Aorta (tissue), 5 donors: ENCODE results near the gene FGF11. TPM values are rescaled to one million over a fixed set of nuclear protein-coding genes. Genes with fewer than 3 reads are reported as not detected.

Experiments
- ATAC-seq: fragments of 200-7000 bp; cut with Tn5 transposase; one replicate; pipeline ENCODE4 v1.9.1; 2022; ENCODE audit warnings: moderate library complexity; ENCODE audit not compliant: low FRiP score
- DNase-seq, 2 donors: peaks; one replicate each; pipeline ENCODE4 v3.0.0-alpha.2; 2020
- H3K27ac ChIP-seq, 2 donors: one replicate each; pipeline ENCODE4 v1.5.1; 2013; ENCODE audit warnings: low read length in 2 of 2, mild to moderate bottlenecking in 2 of 2, moderate library complexity in 2 of 2, control low read depth in 1 of 2, inconsistent platforms in 1 of 2, low read depth in 1 of 2
- H3K27me3 ChIP-seq, 2 donors: one replicate each; pipeline ENCODE4 v1.6.1; 2013; ENCODE audit warnings: control low read depth in 1 of 2, low read length in 1 of 2, mild to moderate bottlenecking in 1 of 2, moderate library complexity in 1 of 2; ENCODE audit not compliant: insufficient read depth in 2 of 2, control insufficient read depth in 1 of 2
- H3K36me3 ChIP-seq, 2 donors: one replicate each; pipeline ENCODE4 v1.6.1; 2013; ENCODE audit warnings: control low read depth in 1 of 2, low read length in 1 of 2, mild to moderate bottlenecking in 1 of 2; ENCODE audit not compliant: insufficient read depth in 2 of 2, control insufficient read depth in 1 of 2
- H3K4me1 ChIP-seq, 2 donors: one replicate each; pipeline ENCODE4 v1.6.1; 2013; ENCODE audit warnings: low read length in 2 of 2, control low read depth in 1 of 2, mild to moderate bottlenecking in 1 of 2, moderate library complexity in 1 of 2; ENCODE audit not compliant: insufficient read depth in 2 of 2, control insufficient read depth in 1 of 2
- H3K4me3 ChIP-seq, 2 donors: one replicate each; pipeline ENCODE4 v1.5.1; 2013; ENCODE audit warnings: low read length in 2 of 2, control low read depth in 1 of 2, mild to moderate bottlenecking in 1 of 2
- H3K9me3 ChIP-seq: one replicate; pipeline ENCODE4 v1.6.1; 2013; ENCODE audit warnings: mild to moderate bottlenecking, low read length; ENCODE audit not compliant: control insufficient read depth
- WGBS, 2 donors: extraction: QIAGEN DNeasy Blood & Tissue Kit; methylation state at CpG; one replicate each; pipeline ENCODE4 v1.1.7; 2013; 5-methylcytosine and 5-hydroxymethylcytosine counted together
- intact Hi-C, 2 donors: fragments of 100-400 bp; cut with DNase I; formaldehyde crosslinking; loops; one replicate each; pipeline versions ENCODE4 v1.14.2 to v1.15.0; 2022
- polyA plus RNA-seq, 2 donors: library from polyadenylated mRNA; stranded (reverse); fragments of 200-250 nt; gene quantifications; one replicate each; pipeline ENCODE4 v1.2.3, GENCODE V29; 2013
- total RNA-seq, 2 donors: library from RNA; stranded (reverse); fragmentation: NEBNext Ultra II Directional; extraction: Animal tissue kit (Norgen Biotek cat#: 25700); gene quantifications; one replicate each; pipeline ENCODE4 v1.2.1, GENCODE V29; 2021
- donor health status: healthy with polysubstance abuse.
- donor health status: Bipolar disorder and iron deficiency.
- donor health status: DM: no; HTN: no; CAD: no.
- donor health status: DM: no; HTN: no; CAD: no.
- donor health status: DM: yes; HTN: yes; CAD: no.

The FGF11 gene
- total and polyA plus RNA-seq, 4 donors: 0.54 to 8.0 (median 1.2) TPM; not detected in 1

DNA sequence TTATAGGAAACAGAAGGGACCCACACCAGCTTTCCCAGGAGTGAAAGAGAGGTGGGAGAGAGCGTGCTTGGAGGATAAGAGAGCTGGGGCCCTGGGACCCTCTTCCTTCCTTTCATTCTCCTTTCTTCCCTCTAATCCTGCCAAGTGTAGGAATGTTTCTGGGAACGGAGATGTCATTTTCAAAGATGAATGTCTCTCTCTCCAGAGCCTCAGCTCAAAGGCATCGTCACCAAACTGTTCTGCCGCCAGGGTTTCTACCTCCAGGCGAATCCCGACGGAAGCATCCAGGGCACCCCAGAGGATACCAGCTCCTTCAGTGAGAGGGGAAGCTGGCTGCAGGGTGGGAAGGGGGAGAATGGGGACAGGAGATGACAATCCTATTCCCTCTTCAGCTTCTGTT, 2.0 kb downstream of the FGF11 start:
- DNase-seq: no peak
- Histone ChIP-seq H3K4me1 (no peaks in the 10 kb centered on the region), H3K27me3 (no peaks in the 10 kb centered on the region), H3K9me3 (no peaks in the 10 kb centered on the region), H3K27ac (no peak overlapping the region), H3K36me3 (no peaks in the 10 kb centered on the region), H3K4me3 (no peak overlapping the region)
- 61 to 71% methylated on average over 7 of the region's 7 CpGs for WGBS, 2 donors
- no peak for ATAC-seq
- intact Hi-C loops: no loop called here

DNA sequence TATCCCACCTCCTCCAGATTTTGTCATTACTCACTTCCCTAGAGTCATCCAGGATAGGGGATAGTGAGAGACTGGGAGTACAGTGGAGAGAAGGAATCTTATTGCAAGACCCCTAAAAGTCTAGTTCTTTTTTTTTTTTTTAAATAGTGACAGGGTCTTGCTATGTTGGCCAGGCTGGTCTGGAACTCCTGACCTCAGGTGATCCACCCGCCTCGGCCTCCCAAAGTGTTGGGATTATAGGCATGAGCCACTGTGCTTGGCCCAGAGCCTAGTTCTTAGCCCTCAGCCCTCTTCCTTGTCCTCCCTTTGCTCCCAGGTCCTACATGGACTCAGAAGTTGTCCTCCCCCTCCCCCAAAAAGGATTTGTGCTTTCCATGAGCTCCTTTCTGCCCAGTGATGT, 2.8 kb downstream of the FGF11 start:
- ATAC-seq: no peak
- no peaks in the 10 kb centered on the region for H3K4me1 ChIP-seq
- 95 to 97% methylated on average over 2 of the region's 2 CpGs for WGBS, 2 donors
- no peaks in the 10 kb centered on the region for H3K36me3 ChIP-seq
- no peak overlapping the region for H3K4me3 ChIP-seq
- no peak for DNase-seq
- no peak overlapping the region for H3K27ac ChIP-seq
- no peaks in the 10 kb centered on the region for H3K9me3 ChIP-seq
- no peaks in the 10 kb centered on the region for H3K27me3 ChIP-seq
- intact Hi-C loops: no loop called here

DNA sequence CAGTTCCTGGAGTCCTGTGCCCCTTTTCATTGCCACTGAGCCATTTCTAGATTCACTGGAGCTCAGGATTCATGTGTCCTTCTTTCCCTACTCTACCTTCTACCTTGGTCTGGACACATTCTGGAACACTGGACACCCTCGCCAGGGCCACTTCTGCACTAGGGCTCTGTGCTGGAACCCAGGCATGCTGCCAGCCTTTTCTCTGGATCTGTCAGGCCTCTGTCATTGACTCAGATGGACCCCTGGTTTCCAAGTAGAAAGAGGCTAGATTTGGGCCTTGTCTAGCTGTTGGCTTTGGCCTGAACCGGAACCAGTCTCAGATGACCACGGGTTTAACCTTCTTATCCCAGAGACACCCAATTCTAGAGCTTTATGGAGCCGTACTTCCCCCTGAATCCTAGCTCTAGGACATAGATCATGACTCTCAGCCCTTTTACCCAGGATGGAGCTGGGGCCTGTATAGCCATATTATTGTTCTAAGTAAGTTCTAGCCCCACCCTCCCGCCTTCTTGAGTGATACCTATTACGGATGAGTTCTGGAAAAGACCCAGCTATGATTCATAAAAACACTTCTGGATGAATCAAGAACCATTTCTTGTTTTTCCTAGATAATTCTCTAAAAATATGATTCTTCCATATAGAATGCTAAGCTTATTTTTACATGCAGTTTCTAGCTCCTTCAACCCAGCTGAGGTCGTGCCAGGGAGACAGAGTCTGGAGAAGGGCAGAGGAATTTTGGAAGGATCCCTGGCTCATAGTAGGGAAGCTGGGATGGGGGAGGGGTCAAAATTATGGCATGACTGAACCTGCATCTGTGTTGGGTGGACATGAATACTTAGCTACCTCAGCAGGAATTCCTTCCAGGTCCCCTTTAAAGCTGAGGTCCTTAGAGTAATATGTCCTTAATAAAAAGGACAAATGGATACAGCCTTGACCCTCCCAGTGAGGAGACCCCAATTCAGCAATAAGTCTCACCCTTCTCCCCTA, 4.5 kb downstream of the FGF11 start:
- DNase-seq: no peak
- 68 to 69% methylated on average over 7 of the region's 7 CpGs for WGBS, 2 donors
- no peaks in the 10 kb centered on the region for H3K27me3 ChIP-seq
- no peak for ATAC-seq
- H3K4me1 ChIP-seq: no peaks in the 10 kb centered on the region
- intact Hi-C loops: no loop called here
- no peaks in the 10 kb centered on the region for H3K36me3 ChIP-seq
- H3K9me3 ChIP-seq: no peaks in the 10 kb centered on the region
- no peak overlapping the region for H3K27ac ChIP-seq
- no peak overlapping the region for H3K4me3 ChIP-seq

DNA sequence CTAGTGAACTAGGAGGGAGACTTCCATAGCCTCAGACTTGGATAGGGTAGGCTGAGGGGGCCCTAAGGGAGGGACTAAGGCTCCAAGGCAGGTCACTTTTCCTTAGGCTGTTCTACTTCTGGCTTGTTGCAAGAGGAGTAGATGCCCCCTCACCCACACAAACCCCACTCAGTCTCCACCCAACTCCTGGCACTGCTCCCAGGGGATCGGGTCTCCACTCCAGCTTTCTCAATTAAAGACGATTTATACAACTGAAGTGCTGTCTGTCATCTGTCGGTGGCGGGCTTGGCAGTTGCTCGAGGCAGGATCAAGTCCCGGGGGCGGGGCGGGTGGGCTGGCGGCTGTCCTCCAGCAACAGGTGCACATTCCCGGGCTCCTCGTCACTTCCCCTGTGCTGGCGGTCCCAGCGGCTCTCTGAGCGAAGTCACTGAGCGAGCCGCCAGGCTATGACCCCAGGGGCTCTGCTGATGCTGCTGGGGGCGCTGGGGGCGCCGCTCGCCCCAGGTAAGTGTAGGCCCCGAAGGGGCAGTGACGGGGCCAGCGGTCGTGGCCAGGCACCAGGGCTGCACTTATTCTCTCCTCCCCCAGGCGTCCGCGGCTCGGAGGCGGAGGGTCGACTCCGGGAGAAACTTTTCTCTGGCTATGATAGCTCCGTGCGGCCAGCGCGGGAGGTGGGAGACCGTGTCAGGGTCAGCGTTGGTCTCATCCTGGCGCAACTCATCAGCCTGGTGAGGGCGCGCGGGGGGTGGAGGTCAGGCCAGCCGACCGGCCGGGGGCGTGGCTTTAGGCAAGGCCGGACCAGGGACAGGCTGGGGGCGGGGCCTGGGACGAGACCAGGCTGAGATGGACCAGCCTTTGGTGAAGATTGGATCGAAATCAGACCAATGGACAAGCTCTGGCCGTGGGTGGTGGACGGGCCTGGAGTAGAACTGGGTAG, 5.6 kb downstream of the FGF11 start, which contains the start of gene CHRNB1:
CHRNB1 (plus strand) TSS at position 380 of the 937 bp plus-strand sequence; CDS start at position 447, 67 bp downstream.
- no peaks in the 10 kb centered on the region for H3K27me3 ChIP-seq
- intact Hi-C loops: no loop called here
- H3K4me3 ChIP-seq: peak within 1 kb of the TSS; percentile 4 to 23

DNA sequence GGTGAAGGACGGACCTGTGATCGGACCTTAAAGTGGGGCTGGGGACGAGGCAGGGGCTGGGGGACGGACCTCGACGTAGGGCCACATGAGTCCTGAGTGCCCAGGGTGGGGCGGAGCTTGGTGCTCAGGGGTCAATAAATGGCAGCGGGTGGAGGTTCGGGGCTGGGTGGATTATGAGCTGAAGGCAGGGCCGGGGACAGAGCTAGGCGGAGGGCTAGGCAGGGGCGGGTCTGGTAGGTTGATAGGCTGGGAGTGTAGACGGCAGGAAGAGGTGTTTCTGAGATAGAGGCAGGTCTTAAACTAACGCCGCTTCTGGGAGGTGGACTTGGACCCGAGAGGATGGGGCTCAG, 6.3 kb downstream of the FGF11 start:
- intact Hi-C loops: no loop called here
- H3K36me3 ChIP-seq: no peaks in the 10 kb centered on the region
- H3K9me3 ChIP-seq: no peaks in the 10 kb centered on the region
- no peak overlapping the region for H3K4me3 ChIP-seq
- no peak overlapping the region for H3K27ac ChIP-seq
- DNase-seq: no peak
- no peaks in the 10 kb centered on the region for H3K4me1 ChIP-seq
- ATAC-seq: peak; percentile 66
- 9 to 11% methylated on average over 16 of the region's 16 CpGs for WGBS, 2 donors
- H3K27me3 ChIP-seq: no peaks in the 10 kb centered on the region

More for the DNA sequence above, 5.6 kb downstream of the FGF11 start, which contains the start of gene CHRNB1:
- DNase-seq (peak; percentile 87 to 90), ATAC-seq (peak; percentile 72)
- Histone ChIP-seq H3K9me3 (no peaks in the 10 kb centered on the region), H3K27ac (no peak within 1 kb of the TSS), H3K4me1 (no peaks in the 10 kb centered on the region), H3K36me3 (no peaks in the 10 kb centered on the region)
- WGBS, 2 donors: 3 to 4% methylated on average over 44 to 51 of the region's 51 CpGs

DNA sequence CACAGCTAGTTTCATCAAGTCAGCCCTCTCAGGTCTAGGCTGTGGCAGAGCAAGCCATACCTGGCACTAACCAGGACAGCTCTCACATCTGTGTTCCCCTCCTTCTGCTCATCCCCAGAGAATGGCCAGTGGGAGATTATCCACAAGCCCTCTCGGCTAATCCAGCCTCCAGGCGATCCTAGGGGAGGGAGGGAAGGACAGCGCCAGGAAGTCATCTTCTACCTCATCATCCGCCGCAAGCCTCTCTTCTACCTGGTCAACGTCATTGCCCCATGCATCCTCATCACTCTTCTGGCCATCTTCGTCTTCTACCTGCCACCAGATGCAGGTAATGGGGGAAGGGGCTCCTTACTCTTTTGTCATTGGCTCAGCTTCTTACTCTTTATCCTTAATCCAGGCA, 9.1 kb downstream of the FGF11 start:
- DNase-seq (no peak), ATAC-seq (no peak)
- Histone ChIP-seq H3K36me3 (no peaks in the 10 kb centered on the region), H3K4me3 (no peak overlapping the region), H3K4me1 (no peaks in the 10 kb centered on the region), H3K27ac (no peak overlapping the region), H3K27me3 (no peaks in the 10 kb centered on the region), H3K9me3 (no peaks in the 10 kb centered on the region)
- WGBS, 2 donors: 91 to 93% methylated on average over 7 of the region's 7 CpGs
- intact Hi-C loops: no loop called here

DNA sequence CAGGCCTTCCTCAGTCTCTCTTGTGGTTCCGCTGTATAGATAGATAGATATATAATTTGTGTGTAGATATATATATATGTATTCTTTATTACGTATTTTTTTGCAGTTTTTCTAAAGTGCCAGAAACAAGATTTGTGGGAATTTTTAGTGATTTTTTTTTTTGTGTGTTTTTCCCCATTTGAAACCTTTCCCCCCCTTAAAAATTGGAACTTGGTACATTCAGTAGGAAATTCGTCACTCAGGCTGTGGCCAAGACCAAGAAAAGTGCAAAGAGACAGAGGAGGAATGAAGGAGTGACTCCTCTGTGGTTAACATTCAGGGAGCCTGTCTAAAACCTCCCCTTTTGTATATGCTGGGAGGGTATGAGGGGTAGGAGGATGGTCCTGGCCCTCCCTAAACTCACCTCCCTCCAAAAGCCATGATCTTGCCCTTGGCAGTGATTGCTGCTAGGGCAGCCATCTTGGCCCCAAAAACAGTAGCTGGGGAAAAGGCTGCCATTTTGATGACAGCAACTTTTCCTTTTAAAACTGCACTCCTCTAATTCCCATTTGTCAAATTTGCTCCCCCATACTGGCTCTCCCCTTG, 20.7 kb downstream of the FGF11 start:
- intact Hi-C loops: no loop called here
- no peak overlapping the region for H3K27ac ChIP-seq
- no peaks in the 10 kb centered on the region for H3K9me3 ChIP-seq
- H3K4me3 ChIP-seq: no peak overlapping the region
- peaks cover 0 to 3% of the 10 kb centered on the region in 2 donors for H3K36me3 ChIP-seq
- no peak for ATAC-seq
- no peak for DNase-seq
- 61 to 65% methylated on average over 3 of the region's 3 CpGs for WGBS, 2 donors
- H3K27me3 ChIP-seq: no peaks in the 10 kb centered on the region
- H3K4me1 ChIP-seq: no peaks in the 10 kb centered on the region

DNA sequence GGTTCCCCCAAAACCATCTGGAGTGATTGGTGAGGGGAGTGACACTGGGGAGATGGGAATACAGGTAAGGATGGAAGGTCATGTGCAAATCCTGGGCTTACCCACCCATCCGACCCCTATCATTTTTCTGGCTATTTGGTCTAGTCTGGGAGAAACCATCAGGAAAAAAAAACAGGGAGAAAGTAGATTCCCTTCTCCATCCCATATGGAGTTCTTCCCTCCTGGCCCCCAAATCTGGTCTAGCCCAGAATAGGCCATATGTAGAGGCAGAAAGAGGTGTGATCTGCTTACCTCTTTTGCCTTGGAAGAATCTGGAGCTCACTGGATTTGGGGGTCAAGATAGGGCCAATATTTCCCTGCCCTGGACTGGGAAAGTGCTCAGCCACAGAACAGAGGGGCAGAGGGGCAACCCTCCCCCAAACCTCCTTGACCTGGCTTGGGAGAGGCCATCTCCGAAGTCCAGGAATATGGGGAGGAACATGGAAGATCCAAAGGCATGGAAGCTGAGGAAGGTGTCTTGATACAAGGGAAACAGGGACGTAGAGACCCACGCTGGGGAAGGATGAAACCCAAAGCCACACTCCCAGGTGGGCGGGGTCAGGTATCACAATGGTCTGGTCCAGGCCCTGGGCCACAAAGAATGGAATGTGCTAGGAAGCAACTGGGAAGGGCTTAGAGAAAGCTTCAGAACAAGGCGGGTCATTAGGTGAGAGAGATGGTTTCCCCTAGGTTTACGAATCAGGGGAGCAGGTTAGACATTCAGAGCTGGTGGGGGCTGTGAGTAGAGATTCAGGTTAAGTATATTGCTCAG, 21.7 kb downstream of the FGF11 start:
- H3K4me1 ChIP-seq: no peaks in the 10 kb centered on the region
- no peak for DNase-seq
- 93% methylated on average over 7 of the region's 7 CpGs for WGBS, 2 donors
- H3K27ac ChIP-seq: no peak overlapping the region
- no peaks in the 10 kb centered on the region for H3K9me3 ChIP-seq
- H3K4me3 ChIP-seq: no peak overlapping the region
- H3K27me3 ChIP-seq: no peaks in the 10 kb centered on the region
- H3K36me3 ChIP-seq: peaks cover 0 to 5% of the 10 kb centered on the region in 2 donors
- no peak for ATAC-seq
- intact Hi-C loops: no loop called here
